NOMO-1 treated with DMSO at 0.1 percent for 48 hours (cell line): ENCODE measurements around the gene ANG.

Experiments
- DNase-seq: peaks from one replicate; lab custom pipeline; 2025; ENCODE audit not compliant: unreplicated experiment; lab: John Stamatoyannopoulos, UW

Gene ANG

GRCh38 chr14:20742132-20742531 lies 53.6 kb downstream of the ANG start:
- DNase-seq = no peak

GRCh38 chr14:20743556-20743955 lies 55.0 kb downstream of the ANG start:
- no peak for DNase-seq
